Hematopoietic multipotent progenitor cell (in vitro differentiated cells): ENCODE data around the gene CYFIP2. TPM values are rescaled to one million over a fixed set of nuclear protein-coding genes. Genes with fewer than 3 reads are reported as not detected.
A peak's percentile ranks its signal among the peaks of the same experiment; 100 is the strongest.

Experiments used
- DNase-seq, 3 donors: peaks; one replicate each; pipeline ENCODE4 v3.0.0-alpha.2; 2011 to 2015; ENCODE audit warnings: low read depth in 2 of 3, low spot score in 2 of 3
- total RNA-seq: library from RNA; depleted of rRNA; stranded (reverse); fragments of >200 nt; gene quantifications from one replicate; pipeline ENCODE4 v1.2.3, GENCODE V29; 2012

Gene CYFIP2
- total RNA-seq, 1 donor: 191 TPM

DNA sequence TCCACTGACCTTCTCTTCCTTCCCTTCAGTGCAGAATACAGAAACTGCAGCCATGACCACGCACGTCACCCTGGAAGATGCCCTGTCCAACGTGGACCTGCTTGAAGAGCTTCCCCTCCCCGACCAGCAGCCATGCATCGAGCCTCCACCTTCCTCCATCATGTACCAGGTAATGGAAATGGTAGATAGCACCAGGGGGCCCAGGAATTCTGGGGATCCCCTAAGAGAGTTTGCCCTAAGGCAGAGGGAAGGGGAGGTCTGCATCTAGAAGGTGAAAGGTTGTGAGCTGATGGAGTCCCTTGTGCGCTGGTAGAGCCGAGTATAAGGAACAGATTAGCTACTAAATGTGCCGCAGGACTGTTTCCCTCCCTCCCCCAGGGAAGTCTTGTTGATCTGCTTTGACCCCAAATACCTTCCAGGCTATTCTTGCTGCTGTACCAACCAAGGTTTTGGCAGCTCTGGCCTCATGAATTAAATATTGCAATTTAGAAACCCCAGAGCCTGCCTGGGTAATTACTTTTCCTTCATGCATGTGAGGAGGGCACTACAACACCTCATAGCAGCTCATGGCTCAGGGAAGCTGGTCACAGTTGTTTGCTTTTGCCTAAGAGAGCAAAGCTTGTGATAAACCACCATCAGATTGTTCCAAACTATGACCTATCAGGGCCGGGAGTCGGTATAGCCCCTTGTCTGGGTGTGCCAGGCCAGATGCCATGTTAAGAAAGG lies 19.6 kb downstream of the CYFIP2 start:
- no peak for DNase-seq

DNA sequence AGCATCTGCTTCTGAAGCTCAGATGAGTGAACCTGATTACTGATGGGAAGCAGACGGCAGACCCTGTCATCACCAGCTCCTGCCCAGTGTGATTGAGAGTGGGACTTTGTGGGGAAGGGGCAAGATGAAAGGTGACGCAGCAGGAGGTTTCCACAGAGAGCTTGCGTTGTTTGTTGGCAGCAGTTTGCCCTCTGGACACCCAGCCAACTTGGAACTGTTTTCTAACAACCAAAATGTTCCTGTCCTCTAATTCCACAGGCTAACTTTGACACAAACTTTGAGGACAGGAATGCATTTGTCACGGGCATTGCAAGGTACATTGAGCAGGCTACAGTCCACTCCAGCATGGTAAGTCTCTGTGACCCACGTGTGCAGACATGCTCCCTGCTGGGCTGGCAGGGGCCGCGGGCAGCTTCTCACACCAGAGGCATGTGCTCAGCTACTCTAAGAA lies 20.9 kb downstream of the CYFIP2 start:
- no peak for DNase-seq

DNA sequence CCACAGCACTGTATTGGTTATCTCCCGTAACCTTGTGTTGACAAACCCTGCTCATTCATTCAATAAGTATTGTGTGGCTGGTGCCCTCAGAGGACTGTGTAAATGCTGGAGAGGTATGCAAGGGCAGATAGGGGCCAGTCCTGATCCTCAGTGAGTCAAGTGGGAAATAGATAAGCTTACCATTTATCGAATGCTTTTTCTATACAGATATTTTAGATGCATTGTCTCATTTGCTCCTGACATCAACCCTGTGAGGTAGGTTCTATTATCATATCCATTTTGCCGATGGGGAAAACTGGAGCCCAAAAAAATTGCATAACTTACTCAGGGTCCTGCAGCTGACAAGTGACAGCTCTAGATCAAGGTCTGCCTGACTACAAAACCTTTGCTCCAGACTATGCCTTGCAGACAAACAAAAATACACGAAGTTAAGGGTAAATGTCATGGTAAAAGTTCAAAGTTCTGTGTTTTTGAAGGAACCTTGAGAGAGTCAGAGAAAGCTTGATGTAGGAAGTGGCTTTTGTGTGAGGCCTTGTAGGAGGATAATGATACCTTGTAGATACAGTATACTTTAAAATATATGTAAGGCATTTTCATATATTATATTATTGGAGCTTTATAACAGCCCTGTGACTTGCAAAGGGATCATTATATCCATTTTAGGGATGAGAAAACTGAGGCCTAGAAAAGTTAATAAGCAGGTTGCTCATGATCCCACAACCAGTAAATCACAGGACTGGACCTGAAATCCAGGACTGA lies 22.7 kb downstream of the CYFIP2 start:
- DNase-seq: peak in 1 of 3 donors; percentile 21

DNA sequence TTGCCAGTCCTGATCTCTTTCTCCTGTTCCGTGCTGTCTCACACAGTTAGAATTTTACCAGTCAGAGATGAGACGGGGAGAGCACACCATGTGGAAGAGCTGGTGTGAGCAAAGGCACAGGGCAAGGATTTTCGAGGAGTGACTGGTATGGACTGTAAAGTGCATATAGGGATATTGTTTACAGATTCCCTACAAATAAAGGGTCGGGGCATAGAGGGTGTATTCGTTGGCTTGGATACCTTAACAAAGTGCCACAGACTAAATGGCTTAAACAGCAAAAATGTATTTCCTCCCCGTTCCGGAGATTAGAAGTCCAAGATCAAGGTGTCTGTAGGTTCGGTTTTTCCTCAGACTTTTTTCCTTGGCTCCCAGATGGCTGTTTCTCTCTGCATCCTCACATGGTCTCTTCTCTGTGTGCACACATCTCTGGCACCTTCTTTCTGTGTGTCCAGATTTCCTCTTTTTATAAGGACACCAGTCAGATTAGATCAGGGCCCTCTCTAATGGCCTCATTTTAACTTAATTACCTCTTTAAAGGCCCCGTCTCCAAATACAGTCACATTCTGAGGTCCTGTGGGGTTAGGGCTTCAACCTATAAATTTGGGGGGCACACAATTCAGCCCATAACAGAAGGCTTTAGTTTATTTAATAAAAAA lies 23.4 kb downstream of the CYFIP2 start:
- DNase-seq: no peak

DNA sequence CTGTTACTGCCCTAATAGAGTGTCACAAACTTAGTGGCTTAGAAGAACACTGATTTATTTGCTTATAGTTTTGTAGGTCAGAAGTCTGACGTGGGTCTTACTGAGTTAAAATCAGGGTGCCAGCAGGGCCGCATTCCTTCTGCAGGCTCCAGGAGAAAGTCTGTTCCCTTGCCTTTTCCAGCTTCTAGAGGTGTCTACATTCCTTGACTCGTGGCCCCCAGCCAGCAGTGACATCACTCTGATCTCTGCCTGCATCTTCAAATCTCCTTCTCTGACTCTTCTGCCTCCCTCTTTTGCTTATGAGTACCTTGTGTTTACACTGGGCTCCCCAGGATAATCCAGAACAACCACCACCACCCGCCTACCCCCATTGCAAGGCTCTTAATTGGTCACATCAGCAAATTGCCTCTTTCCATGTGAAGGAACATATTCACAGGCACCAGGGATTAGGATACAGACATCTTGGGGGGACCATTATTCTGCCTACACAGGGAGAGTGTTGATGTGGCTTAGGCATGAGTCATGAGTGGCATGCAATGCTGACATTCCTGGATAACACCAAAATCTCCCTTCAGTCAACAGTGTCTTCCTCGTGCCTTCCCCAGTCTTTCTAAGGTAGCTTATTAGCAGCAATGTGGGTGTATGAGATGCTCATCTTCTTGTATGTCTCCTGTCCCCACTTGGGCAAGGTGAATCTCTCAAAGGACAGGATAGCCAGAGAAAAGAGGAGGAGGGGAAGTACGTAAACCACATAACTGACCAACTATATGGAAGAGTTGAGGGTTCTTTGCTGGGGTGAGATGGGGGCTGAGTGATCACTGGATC lies 24.4 kb downstream of the CYFIP2 start:
- DNase-seq: no peak

DNA sequence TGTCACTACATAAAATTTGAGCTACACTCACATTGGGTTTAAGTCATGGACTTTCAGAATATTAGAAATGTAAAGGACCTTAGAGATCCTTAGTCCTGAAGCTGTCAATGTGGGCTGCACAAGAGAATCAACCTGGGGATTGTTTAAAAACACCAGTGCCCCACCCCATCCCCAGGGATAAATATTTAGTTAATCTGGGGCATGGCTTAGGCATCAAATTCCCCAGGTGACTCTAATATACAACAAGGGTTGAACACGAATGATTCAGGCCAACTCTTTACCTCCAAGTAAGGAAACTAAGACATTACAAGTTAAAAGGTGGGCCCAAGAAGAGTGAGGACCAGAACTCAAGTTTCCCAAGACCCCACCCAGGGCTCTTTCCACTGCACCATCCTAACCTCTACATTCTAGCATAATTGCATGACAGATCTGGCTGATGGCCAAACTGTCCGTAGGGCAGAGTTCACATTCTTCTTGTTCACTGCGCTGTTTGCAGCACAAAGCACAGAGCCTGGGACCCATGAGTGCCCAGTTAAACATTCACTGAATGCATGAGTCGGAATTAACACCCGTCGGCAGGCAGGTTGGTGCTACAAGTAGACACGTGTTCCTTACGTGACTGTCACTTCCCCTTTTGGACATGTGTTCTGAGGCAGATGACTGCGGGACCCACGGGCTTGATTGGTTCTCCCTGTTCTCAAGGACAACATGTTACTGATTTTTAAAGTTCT lies 25.2 kb downstream of the CYFIP2 start:
- DNase-seq: peak in 1 of 3 donors; percentile 56

DNA sequence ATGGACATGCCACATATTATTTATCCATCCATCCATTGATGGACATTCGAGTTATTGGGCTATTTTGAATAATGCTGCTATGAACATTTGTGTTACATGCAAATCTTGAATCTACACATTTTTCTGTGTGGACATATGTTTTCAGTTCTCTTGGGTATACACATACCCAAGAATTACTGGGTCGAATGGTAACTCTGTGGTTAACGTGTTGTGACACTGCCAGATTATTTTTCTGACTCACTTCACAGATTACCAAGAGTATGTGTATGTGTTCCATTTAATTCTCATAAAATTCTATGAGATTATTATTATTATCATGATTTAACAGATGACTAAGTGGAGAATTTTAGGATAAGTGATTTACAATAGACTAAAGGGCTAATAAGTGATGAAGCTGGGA lies 26.7 kb downstream of the CYFIP2 start:
- DNase-seq: no peak

DNA sequence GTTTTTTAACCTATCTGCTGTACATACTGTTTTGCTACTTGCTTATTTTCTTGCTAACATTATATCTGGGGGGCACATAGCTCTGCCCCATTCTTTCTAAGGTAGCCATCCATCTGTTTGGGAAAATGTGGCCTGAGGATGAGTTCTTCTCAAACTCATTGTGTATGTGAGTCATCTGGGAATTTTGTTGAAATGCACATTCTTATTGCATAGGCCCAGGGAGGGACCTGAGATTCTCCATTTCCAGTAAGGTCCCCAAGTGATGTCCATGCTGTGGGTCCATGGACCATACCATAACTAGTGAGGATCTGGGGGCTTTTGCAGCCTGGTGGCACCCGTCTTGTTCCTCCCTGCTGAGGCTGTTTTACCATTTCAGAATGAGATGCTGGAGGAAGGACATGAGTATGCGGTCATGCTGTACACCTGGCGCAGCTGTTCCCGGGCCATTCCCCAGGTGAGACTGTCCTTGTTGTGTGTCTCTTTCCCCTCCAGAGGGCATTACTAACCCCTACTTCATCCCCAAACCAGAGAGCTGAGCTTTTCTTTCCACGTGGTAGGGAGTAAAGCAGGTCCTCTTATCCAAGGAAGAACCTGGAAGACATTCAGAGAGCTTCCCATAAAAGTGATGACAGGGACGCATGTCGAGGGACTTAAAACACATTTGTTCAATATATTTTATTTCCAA lies 28.6 kb downstream of the CYFIP2 start:
- no peak for DNase-seq

DNA sequence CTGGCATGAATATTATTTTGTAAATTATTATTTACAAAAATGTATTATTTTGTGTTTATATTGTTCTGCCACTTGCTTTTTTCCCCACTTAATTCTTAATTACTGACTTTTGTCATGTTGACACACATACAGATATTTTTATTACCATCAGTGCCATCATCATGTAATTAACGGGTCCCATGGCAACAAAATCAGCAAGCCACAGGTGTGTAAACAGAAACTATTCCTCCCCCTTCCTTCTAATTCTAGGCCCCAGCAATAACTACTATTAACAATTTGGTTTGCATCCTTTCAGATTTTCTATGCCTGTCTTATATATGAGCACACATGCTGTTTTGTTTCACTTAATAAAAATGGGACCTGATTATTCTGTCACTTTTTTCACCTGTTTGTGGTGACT lies 29.3 kb downstream of the CYFIP2 start:
- DNase-seq: no peak

DNA sequence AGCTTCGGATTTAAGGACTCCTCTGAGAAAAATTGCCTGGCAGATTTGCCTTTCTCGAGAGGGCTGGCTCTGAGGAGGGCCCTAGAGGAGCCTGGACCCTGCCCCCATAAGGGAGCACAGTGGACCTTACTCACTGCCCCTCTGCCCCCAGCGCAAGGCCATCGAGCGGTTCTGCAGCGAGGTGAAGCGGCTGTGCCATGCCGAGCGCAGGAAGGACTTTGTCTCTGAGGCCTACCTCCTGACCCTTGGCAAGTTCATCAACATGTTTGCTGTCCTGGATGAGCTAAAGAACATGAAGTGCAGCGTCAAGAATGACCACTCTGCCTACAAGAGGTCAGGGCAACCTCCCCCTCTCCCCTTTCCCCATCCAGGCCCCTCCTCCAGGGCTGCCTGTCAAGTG lies 34.6 kb downstream of the CYFIP2 start:
- no peak for DNase-seq

DNA sequence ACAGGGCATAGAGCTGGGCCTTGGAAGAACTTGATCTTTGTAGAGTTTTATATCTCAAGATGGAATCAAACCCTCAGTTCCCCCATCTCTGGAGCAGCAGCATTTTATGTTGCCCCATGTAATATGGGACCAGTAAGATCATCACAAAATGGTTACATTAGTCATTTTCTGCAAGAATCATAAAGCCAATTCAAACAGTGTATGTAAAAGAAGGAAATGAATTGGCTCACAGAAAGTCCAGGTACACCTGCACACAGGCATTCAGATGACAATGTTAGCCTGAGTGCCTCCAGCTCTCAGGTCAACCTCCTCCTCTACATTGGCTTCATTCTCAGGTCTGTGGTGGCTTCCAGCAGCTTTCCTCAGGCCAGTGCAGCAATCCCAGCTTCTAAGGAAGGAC lies 35.1 kb downstream of the CYFIP2 start:
- DNase-seq: no peak

DNA sequence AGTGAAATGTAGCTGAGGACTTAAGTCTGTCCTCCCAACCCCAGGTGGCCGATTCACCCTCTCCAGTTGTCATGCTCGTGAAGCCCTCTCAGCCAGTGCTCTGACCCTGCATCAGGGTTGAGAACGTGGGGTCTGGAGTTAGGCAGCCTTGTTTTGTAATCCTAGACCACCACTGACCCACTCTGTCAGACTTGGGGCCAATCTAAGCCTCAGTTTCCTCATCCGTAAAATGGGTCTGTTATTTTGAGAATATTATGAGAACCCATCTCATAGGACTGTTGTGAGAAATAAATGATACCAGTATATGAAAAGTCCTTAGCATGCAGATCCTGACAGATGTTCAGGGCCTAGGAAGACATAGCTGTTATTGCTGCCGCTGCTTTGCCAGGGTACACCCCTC lies 37.1 kb downstream of the CYFIP2 start:
- DNase-seq: no peak

DNA sequence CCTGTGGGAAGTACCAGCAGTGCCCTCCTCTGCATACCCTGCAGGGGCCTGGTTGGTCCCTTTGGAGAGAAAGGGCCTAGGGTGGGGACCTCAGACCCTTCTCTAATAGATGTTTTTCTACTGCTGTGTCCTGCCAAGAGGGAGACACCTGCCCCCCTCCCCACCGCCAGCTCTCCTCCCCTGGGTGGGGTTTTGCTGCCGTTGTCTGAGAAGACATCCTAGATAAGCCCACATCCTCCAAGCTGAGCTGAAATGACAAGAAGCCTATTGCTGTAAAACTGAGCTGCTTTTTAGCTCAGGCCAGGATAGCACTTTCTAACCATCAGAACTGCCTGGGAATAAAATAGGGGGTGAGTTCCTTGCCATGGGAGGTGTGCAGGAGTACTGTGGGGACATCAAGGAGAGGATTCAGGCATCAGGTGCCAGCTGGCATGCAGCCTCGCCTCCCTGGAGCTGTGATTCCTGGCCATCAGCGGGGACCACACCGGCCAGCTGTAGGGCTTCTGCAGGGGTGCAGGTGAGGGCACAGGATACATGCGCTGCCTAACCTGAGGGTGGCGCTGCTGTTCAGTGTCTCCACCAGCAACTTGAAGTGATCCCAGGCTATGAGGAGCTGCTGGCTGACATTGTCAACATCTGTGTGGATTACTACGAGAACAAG lies 37.9 kb downstream of the CYFIP2 start:
- DNase-seq: peak in 1 of 3 donors; percentile 22

DNA sequence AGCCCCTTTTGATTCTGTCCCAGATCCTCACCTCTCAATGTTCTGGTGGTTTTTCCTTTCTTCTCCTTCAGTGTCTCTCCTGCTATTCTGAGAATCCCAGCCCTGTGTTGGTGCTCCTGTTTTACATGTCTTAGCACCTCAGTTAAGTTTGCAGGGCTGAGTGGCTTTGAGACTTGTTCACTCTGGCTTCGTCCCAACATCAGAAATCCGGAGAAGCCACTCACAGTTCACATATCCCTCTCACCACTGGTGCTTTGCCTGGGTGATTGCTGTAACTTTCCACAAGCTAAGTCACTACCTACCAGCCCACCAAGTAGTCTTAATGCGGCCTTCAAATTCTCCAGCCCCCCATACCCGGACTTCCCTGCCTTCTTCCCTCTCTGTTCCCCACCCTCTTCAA lies 40.2 kb downstream of the CYFIP2 start:
- DNase-seq: no peak

DNA sequence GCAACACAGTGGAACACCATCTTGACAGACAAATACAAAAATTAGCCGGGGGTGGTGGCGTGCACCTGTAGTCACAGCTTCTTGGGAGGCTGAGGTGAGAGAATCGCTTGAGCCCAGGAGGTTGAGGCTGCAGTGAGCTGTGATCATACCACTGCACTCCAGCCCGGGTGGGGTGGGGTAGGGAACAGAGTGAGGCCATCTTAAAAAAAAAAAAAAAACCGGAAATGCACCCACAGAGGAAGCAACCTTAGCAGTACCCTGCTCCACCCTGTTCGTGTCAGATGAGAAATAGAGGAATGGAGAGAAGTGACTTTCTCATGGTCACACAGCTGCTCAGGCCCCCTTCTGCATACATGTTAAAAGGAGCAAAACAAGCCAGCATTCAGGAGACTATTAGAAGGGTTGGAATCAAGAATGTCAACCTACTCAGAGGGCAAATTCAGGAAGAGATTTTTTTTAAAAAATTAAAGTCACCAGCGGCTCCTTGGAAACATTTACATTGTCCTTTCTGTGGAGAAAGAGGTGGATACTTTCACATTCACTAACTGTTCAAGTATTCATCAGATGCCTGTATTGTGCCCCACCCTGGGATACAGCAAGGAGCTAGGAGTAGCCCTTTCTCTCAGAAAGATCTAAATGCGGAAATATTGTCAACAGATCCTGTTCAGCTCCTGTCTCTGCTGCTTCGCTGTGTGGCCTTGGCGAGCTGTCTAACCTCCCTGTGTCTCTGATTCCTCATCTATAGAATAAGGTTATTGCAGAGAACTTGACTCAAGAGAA lies 41.0 kb downstream of the CYFIP2 start:
- DNase-seq: no peak

DNA sequence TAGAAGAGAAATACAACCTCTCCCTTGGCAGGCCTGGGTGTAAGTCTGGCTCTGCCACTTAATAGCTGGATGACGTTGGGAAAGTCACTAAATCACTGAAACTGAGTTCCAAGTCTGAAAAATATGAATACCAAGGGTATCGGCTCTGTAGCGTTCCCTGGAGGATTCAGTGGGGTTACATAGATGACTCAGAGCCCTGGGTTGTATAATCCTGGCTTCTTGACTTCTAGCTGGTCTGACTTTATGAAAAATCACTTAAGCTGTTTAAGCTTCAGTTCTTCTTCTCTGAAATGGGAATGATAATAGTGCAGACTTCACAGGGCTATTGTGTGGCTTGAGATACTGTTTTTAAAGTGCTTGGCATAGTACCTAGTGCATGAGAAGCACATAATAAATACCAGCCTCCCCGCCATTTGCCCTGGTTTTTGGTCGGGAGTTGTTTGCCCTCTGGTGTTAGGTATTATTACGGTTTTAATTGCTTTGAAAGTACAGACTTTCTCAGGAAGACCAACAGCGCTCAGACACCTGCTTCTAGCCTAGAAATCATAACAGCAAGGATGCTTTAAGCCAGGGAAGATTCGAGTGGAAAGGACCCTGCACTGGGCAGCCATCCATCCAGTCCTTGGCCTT lies 43.0 kb downstream of the CYFIP2 start:
- DNase-seq: peak in 1 of 3 donors; percentile 32

DNA sequence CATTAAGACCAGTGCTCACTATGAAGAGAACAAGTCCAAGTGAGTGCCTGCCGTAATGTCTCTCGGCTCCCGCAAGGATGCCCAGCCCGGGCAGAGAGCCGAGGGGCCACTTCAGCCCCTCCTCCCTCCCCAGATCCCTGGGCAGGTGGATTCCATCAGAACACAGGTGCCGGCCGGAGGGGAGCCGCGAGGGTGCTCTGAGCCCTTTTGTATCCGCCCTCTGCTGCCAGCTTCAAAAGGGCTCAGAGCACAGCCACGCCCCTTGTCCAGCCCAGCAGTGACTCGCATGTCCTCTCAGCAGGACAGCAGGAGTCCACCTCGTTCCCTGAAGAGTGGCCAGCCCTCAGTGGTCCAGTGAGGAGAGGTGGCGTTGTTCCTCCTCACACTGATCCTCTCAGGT lies 43.9 kb downstream of the CYFIP2 start:
- no peak for DNase-seq

DNA sequence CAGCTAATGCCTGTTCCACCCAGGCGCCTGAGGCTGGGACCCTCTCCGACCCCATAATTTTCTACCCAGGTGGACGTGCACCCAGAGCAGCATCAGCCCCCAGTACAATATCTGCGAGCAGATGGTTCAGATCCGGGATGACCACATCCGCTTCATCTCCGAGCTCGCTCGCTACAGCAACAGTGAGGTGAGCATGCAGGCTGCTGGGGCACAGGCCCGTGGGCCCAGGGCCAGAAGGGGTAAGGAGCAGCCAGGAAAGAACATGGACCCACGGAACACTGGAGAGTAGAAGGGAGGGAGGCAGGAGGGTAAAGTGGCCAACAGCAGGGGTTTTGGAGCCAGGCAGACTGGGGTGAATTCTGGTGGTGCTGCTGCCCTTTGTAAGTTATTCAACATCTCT lies 45.7 kb downstream of the CYFIP2 start:
- no peak for DNase-seq
